Measurements from ENCODE around the gene ITPR1.

DNA sequence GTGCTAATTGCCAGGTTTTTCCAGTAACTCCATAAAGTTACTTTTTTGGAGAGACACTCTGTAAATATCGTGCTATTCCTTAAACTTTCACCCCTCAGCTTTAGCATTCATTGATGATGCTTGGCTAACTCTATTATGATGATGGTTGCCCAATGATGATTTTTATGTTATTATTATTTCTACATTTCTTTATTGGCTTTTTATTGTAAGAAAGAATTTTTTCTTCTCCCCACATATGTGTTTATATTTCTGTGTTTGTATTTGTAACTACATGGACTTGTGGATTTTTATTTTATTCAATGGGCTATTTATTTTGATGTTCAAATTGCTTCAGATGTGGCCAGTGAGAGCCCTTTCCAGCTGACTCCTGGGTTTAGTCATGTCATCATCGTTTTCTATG is 323.6 kb downstream of the ITPR1 start:
- TF ChIP-seq, protein P1, sequence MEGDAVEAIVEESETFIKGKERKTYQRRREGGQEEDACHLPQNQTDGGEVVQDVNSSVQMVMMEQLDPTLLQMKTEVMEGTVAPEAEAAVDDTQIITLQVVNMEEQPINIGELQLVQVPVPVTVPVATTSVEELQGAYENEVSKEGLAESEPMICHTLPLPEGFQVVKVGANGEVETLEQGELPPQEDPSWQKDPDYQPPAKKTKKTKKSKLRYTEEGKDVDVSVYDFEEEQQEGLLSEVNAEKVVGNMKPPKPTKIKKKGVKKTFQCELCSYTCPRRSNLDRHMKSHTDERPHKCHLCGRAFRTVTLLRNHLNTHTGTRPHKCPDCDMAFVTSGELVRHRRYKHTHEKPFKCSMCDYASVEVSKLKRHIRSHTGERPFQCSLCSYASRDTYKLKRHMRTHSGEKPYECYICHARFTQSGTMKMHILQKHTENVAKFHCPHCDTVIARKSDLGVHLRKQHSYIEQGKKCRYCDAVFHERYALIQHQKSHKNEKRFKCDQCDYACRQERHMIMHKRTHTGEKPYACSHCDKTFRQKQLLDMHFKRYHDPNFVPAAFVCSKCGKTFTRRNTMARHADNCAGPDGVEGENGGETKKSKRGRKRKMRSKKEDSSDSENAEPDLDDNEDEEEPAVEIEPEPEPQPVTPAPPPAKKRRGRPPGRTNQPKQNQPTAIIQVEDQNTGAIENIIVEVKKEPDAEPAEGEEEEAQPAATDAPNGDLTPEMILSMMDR (IDR thresholded peaks at IDR 0.05), result no peak
- no peak for TF ChIP-seq POLR2A (IDR thresholded peaks at IDR 0.05)
